Measurements from ENCODE around the gene CAMKK1.

DNA sequence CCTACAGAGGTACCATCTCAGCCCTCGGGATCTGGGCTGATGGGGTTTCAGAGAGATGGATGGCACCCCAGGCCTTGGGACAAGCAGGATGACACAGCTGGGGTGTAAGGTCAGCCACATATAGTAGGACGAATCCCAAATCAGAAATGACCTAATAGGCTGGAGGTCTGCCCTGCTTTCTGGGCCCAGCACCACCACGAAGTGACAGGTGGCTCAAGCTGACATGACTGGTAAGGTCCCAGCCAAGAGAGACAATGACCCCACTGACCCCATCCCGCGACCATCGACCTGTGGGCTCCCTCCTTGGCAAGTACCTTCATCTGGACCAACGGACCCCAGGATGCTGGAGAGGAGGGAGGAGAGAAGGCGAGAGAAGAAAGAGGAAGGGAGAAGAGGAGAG, 15.6 kb downstream of the CAMKK1 start:
- TF ChIP-seq EZH2 (IDR thresholded peaks at IDR 0.05; ENCODE audit: borderline replicate concordance, insufficient read depth, low read depth, low read length, poor library complexity, severe bottlenecking) = no peak
- TF ChIP-seq, protein P1, sequence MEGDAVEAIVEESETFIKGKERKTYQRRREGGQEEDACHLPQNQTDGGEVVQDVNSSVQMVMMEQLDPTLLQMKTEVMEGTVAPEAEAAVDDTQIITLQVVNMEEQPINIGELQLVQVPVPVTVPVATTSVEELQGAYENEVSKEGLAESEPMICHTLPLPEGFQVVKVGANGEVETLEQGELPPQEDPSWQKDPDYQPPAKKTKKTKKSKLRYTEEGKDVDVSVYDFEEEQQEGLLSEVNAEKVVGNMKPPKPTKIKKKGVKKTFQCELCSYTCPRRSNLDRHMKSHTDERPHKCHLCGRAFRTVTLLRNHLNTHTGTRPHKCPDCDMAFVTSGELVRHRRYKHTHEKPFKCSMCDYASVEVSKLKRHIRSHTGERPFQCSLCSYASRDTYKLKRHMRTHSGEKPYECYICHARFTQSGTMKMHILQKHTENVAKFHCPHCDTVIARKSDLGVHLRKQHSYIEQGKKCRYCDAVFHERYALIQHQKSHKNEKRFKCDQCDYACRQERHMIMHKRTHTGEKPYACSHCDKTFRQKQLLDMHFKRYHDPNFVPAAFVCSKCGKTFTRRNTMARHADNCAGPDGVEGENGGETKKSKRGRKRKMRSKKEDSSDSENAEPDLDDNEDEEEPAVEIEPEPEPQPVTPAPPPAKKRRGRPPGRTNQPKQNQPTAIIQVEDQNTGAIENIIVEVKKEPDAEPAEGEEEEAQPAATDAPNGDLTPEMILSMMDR (IDR thresholded peaks at IDR 0.05) = no peak

All from B cell (primary cell).